Measurements from ENCODE around the gene SPC25.
A peak's percentile ranks its signal among the peaks of the same experiment; 100 is the strongest.
"Not testable (repeated sequence)": the region's sequence is repeated elsewhere in the genome, so short reads cannot be mapped to it uniquely, and the experiment has no call there.

The SPC25 gene

GRCh38 chr2:168890006-168890782 lies at the start of gene SPC25:
SPC25 (minus strand) TSS chr2:168890430; CDS start chr2:168889519, 911 bp downstream.
- DNase-seq: peak; percentile 89

GRCh38 chr2:168939918-168940317 lies 49.7 kb upstream of the SPC25 start:
- DNase-seq: no peak

GRCh38 chr2:168939061-168939460 lies 48.8 kb upstream of the SPC25 start:
- no peak for DNase-seq

- no peak for DNase-seq
Measured at GRCh38 chr2:168935810-168936581, 45.8 kb upstream of the SPC25 start.

GRCh38 chr2:168934826-168935225 lies 44.6 kb upstream of the SPC25 start:
- DNase-seq: no peak

- not testable (repeated sequence) for DNase-seq
Measured at GRCh38 chr2:168932174-168932573, 41.9 kb upstream of the SPC25 start.

- no peak for DNase-seq
Measured at GRCh38 chr2:168930242-168930641, 40.0 kb upstream of the SPC25 start.

- DNase-seq: no peak
Measured at GRCh38 chr2:168929031-168929430, 38.8 kb upstream of the SPC25 start.

GRCh38 chr2:168928113-168928831 lies 38.0 kb upstream of the SPC25 start:
- no peak for DNase-seq

GRCh38 chr2:168926621-168927386 lies 36.6 kb upstream of the SPC25 start:
- no peak for DNase-seq

- DNase-seq: no peak
Measured at GRCh38 chr2:168920504-168921157, 30.4 kb upstream of the SPC25 start.

- DNase-seq: no peak
Measured at GRCh38 chr2:168916331-168916675, 26.1 kb upstream of the SPC25 start.

GRCh38 chr2:168915441-168916330 lies 25.5 kb upstream of the SPC25 start:
- DNase-seq: peak; percentile 22

- no peak for DNase-seq
Measured at GRCh38 chr2:168913495-168913894, 23.3 kb upstream of the SPC25 start.

- peak; percentile 63 for DNase-seq
Measured at GRCh38 chr2:168912901-168913369, 22.7 kb upstream of the SPC25 start.

- no peak for DNase-seq
Measured at GRCh38 chr2:168912466-168912865, 22.2 kb upstream of the SPC25 start.

GRCh38 chr2:168910330-168910729 lies 20.1 kb upstream of the SPC25 start:
- DNase-seq: peak; percentile 63

GRCh38 chr2:168907940-168908662 lies 17.9 kb upstream of the SPC25 start:
- DNase-seq: no peak

GRCh38 chr2:168904358-168904757 lies 14.1 kb upstream of the SPC25 start:
- DNase-seq: no peak

GRCh38 chr2:168903888-168904287 lies 13.7 kb upstream of the SPC25 start:
- DNase-seq: no peak

Data from DMS 273 treated with DMSO at 0.1 percent for 48 hours (cell line).